Panc1 (cell line): ENCODE results near the gene C4orf50. TPM values are rescaled to one million over a fixed set of nuclear protein-coding genes. Genes with fewer than 3 reads are reported as not detected.

Experiments
- ATAC-seq: fragments of 200-7000 bp; cut with Tn5 transposase; 2 replicates; pipeline ENCODE4 v1.9.1; 2020; ENCODE audit warnings: mild to moderate bottlenecking, moderate library complexity
- BruUV-seq: library from RNA; stranded (reverse); fragments of 400-500 nt; replicated peaks from 2 replicates; lab custom pipeline; 2021; lab: Mats Ljungman, UMichigan
- CTCF ChIA-PET: fragments of 300-600 bp; sonication (Branson Sonifier 250); formaldehyde crosslinking; loops from one replicate; lab custom pipeline; 2022; ENCODE audit warnings: antibody characterized with exemption; lab: Charles Lee
- POLR2A ChIA-PET: fragments of 300-600 bp; sonication (Branson Sonifier 250); formaldehyde crosslinking; loops from one replicate; lab custom pipeline; 2022; ENCODE audit warnings: antibody characterized with exemption; lab: Charles Lee
- DNase-seq: peaks from one replicate; pipeline ENCODE4 v3.0.0-alpha.2; 2010; ENCODE audit warnings: low read depth, low spot score
- H3K27ac ChIP-seq: 2 replicates; pipeline ENCODE4 v1.5.1; 2011; ENCODE audit warnings: mild to moderate bottlenecking, low read length, inconsistent platforms
- H3K27me3 ChIP-seq: fragments of 200-500 bp; sonication (Bioruptor generic); 2 replicates; pipeline ENCODE4 v1.6.0; 2014; ENCODE audit warnings: low read length, inconsistent platforms; ENCODE audit not compliant: control insufficient read depth, insufficient read depth
- H3K36me3 ChIP-seq: fragments of 200-500 bp; sonication (Bioruptor generic); 2 replicates; pipeline ENCODE4 v1.5.1; 2014; ENCODE audit warnings: inconsistent platforms, mild to moderate bottlenecking, low read length, moderate library complexity; ENCODE audit not compliant: control insufficient read depth, insufficient read depth
- H3K4me1 ChIP-seq: 2 replicates; pipeline ENCODE4 v1.5.1; 2011; ENCODE audit warnings: inconsistent platforms, mild to moderate bottlenecking, low read length, moderate library complexity; ENCODE audit not compliant: control insufficient read depth, insufficient read depth
- H3K4me3 ChIP-seq, 2 experiments: 2 replicates each; pipeline ENCODE4 v1.5.1; 2011 to 2012; ENCODE audit warnings: low read depth in 2 of 2, low read length in 2 of 2, mild to moderate bottlenecking in 2 of 2, inconsistent platforms in 1 of 2, moderate library complexity in 1 of 2
- H3K9me3 ChIP-seq: fragments of 200-500 bp; sonication (Bioruptor generic); 2 replicates; pipeline ENCODE4 v1.5.1; 2014; ENCODE audit warnings: low read depth, mild to moderate bottlenecking, inconsistent platforms, low read length, moderate library complexity; ENCODE audit not compliant: control insufficient read depth, insufficient read depth
- CTCF ChIP-seq: fragments of 450-650 bp; IDR thresholded peaks from 2 replicates; pipeline ENCODE4 v1.5.1; 2017; ENCODE audit warnings: mild to moderate bottlenecking
- POLR2AphosphoS5 ChIP-seq: IDR thresholded peaks from 2 replicates; pipeline ENCODE4 v1.6.1; 2012; ENCODE audit warnings: mild to moderate bottlenecking, low read depth, low read length, moderate library complexity
- REST ChIP-seq, 2 experiments: IDR thresholded peaks; 2 replicates each; pipeline ENCODE4 v1.6.1; 2011 to 2012; ENCODE audit warnings: low read depth in 2 of 2, control low read depth in 1 of 2, low read length in 1 of 2, mild to moderate bottlenecking in 1 of 2, moderate library complexity in 1 of 2; ENCODE audit not compliant: insufficient read depth in 1 of 2
- SIN3A ChIP-seq: IDR thresholded peaks from 2 replicates; pipeline ENCODE4 v1.6.1; 2012; ENCODE audit warnings: low read depth, mild to moderate bottlenecking, low read length, moderate library complexity, borderline replicate concordance; ENCODE audit not compliant: insufficient read depth
- TCF7L2 ChIP-seq: IDR thresholded peaks from 2 replicates; pipeline ENCODE4 v1.6.1; 2011; ENCODE audit warnings: mild to moderate bottlenecking, low read depth, low read length, inconsistent platforms
- in situ Hi-C: cut with HindIII; loops from 2 replicates; pipeline ENCODE4 v1.10.0; 2016; ENCODE audit warnings: low sequenced_read_pairs, low pct_unique_long_range_greater_than_20kb
- intact Hi-C: fragments of 100-400 bp; cut with micrococcal nuclease; formaldehyde crosslinking; loops from one replicate; pipeline ENCODE4 v1.10.0; 2022; ENCODE audit not compliant: unreplicated experiment
- total RNA-seq: library from RNA; stranded (reverse); gene quantifications from one replicate; pipeline ENCODE4 v1.2.1, GENCODE V29; 2021; ENCODE audit not compliant: unreplicated experiment

C4orf50 gene
- total RNA-seq, 1 experiment from 2014 or later = under 0.01 TPM

- Histone ChIP-seq H3K9me3 (no peaks in the 10 kb centered on the region), H3K36me3 (no peaks in the 10 kb centered on the region), H3K27me3 (no peaks in the 10 kb centered on the region; the same call in 1 of the 2 replicates), H3K4me3 (no peak overlapping the region), H3K4me1 (no peaks in the 10 kb centered on the region), H3K27ac (no peak overlapping the region)
- no peak for TF ChIP-seq SIN3A
- TF ChIP-seq REST (IDR thresholded peaks at IDR 0.05; ENCODE audit: insufficient read depth in 1 of 2, low read depth in 2 of 2, low read length in 1 of 2) = no peak
- ChIA-PET CTCF (no interaction called here), POLR2A (no interaction called here)
- in situ Hi-C loops = no loop called here
- intact Hi-C loops = no loop called here
- BruUV-seq = no TSS peak
- DNase-seq = no peak
- no peak for ATAC-seq
Observed at GRCh38 chr4:6038711-6039110, 20.5 kb upstream of the C4orf50 start.

DNA sequence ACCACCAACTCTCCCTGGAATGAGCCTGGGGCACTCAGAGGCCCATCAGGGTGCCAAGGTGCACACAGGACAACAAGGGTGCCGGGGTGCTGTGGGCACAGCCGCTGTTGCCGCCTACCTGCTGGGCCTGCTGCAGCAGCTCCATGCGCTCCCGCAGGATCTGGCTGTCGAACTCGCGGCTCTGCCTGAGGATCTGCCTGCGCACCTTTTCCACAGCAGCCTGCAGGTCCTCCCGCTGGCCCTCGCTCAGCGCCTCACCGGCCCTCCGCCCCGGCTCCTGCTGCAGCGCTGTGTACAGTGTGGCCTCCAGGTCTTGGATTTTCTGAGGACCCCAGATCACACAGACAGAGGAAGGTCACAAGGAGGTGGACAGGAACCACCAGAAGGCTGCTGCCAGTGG lies 17.6 kb upstream of the C4orf50 start:
- no peak overlapping the region for H3K27ac ChIP-seq
- H3K4me1 ChIP-seq = no peaks in the 10 kb centered on the region; the same call in 1 of the 2 replicates
- intact Hi-C loops (no loop called here), in situ Hi-C loops (no loop called here)
- no peaks in the 10 kb centered on the region for H3K36me3 ChIP-seq
- H3K27me3 ChIP-seq = no peaks in the 10 kb centered on the region; the same call in 1 of the 2 replicates
- ATAC-seq (no peak), DNase-seq (no peak)
- H3K4me3 ChIP-seq = no peak overlapping the region
- ChIA-PET CTCF (no interaction called here), POLR2A (no interaction called here)
- TF ChIP-seq POLR2AphosphoS5 (no peak), TCF7L2 (no peak), SIN3A (no peak), REST (IDR thresholded peaks at IDR 0.05; ENCODE audit: insufficient read depth in 1 of 2, low read depth in 2 of 2, low read length in 1 of 2) (no peak), CTCF (no peak)
- no TSS peak for BruUV-seq
- H3K9me3 ChIP-seq = no peaks in the 10 kb centered on the region
